Thyroid gland (tissue), 4 donors: ENCODE measurements around the gene EFNA4. TPM values are rescaled to one million over a fixed set of nuclear protein-coding genes. Genes with fewer than 3 reads are reported as not detected.

ENCODE experiments used
- DNase-seq, 2 donors: peaks; one replicate each; pipeline ENCODE4 v3.0.0-alpha.2; 2019
- H3K27ac ChIP-seq, 3 donors: fragments of 200-600 bp; sonication (generic); 1 replicate in 2 of 3; 2 replicates in 1 of 3; pipeline ENCODE4 v1.5.1; 2016 to 2019; ENCODE audit warnings: mild to moderate bottlenecking in 1 of 3, moderate library complexity in 1 of 3
- H3K27me3 ChIP-seq: fragments of 200-600 bp; sonication (generic); one replicate; pipeline ENCODE4 v1.5.1; 2019
- H3K36me3 ChIP-seq, 2 donors: fragments of 200-600 bp; sonication (generic); one replicate each; pipeline ENCODE4 v1.5.1; 2016 to 2019
- H3K4me1 ChIP-seq, 2 donors: fragments of 200-600 bp; sonication (generic); one replicate each; pipeline ENCODE4 v1.5.1; 2017 to 2019
- H3K4me3 ChIP-seq, 3 donors: fragments of 200-600 bp; sonication (generic); replicated peaks in 1 of 3; 1 replicate in 2 of 3; 2 replicates in 1 of 3; pipeline ENCODE4 v1.5.1; 2016; ENCODE audit warnings: mild to moderate bottlenecking in 1 of 3
- H3K9me3 ChIP-seq: fragments of 200-600 bp; sonication (generic); one replicate; pipeline ENCODE4 v1.5.1; 2017
- CTCF ChIP-seq, 6 experiments: fragments of 200-600 bp in 3 of 6; fragments of 450-650 bp in 3 of 6; sonication (generic) in 3 of 6; IDR thresholded peaks; one replicate each; pipeline ENCODE4 v1.5.1; 2016 to 2019; ENCODE audit warnings: antibody characterized with exemption in 6 of 6, mild to moderate bottlenecking in 2 of 6, inconsistent platforms in 1 of 6, moderate library complexity in 1 of 6
- POLR2A ChIP-seq, 2 donors: fragments of 450-650 bp; IDR thresholded peaks; one replicate each; pipeline ENCODE4 v1.6.1; 2017; ENCODE audit warnings: antibody characterized with exemption in 2 of 2, mild to moderate bottlenecking in 2 of 2, moderate library complexity in 1 of 2
- whole genome bisulfite sequencing, 2 donors: methylation state at CpG; one replicate each; pipeline ENCODE4 v1.1.5; 2017; 5-methylcytosine and 5-hydroxymethylcytosine counted together
- intact Hi-C: fragments of 100-400 bp; cut with DNase I; formaldehyde crosslinking; loops from one replicate; pipeline ENCODE4 v1.15.1; 2023
- total RNA-seq, 4 donors: library from RNA; depleted of rRNA; stranded (reverse); fragments of >200 nt; gene quantifications; one replicate each; pipeline ENCODE4 v1.2.3, GENCODE V29; 2016

EFNA4 gene
- total RNA-seq, 4 donors from 2014 or later: 7.5 to 13.1 (median 9.9) TPM

GRCh38 chr1:155080312-155081228 is 17.0 kb downstream of the EFNA4 start:
- no peak for DNase-seq
- Histone ChIP-seq H3K27me3 (peaks cover 42% of the 10 kb centered on the region), H3K4me3 (peak overlapping the region in 1 of 3 donors; percentile 18), H3K27ac (no peak overlapping the region), H3K36me3 (no peaks in the 10 kb centered on the region), H3K9me3 (no peaks in the 10 kb centered on the region), H3K4me1 (peaks cover 42 to 55% of the 10 kb centered on the region in 2 donors)
- intact Hi-C loops: loop anchor here (5.0 kb wide), 1 partner anchor 33 kb away; no protein-coding TSS in a partner anchor
- 0 to 2% methylated on average over 15 to 25 of the region's 71 CpGs for WGBS, 2 donors
- TF ChIP-seq POLR2A (IDR thresholded peaks at IDR 0.05): no peak
- TF ChIP-seq CTCF (IDR thresholded peaks at IDR 0.05): no peak

GRCh38 chr1:155081472-155082300 is 18.1 kb downstream of the EFNA4 start:
- Histone ChIP-seq H3K4me3 (peak overlapping the region in 1 of 3 donors; percentile 7), H3K4me1 (peaks cover 50 to 66% of the 10 kb centered on the region in 2 donors), H3K36me3 (no peaks in the 10 kb centered on the region), H3K9me3 (no peaks in the 10 kb centered on the region), H3K27me3 (peaks cover 42% of the 10 kb centered on the region), H3K27ac (no peak overlapping the region)
- intact Hi-C loops: loop anchor here (5.0 kb wide), 1 partner anchor 34 kb away; no protein-coding TSS in a partner anchor
- WGBS, 2 donors: 5 to 10% methylated on average over 23 to 33 of the region's 68 CpGs
- no peak for DNase-seq
- TF ChIP-seq CTCF (IDR thresholded peaks at IDR 0.05) (no peak), POLR2A (IDR thresholded peaks at IDR 0.05) (no peak)

GRCh38 chr1:155082301-155083051 is 18.9 kb downstream of the EFNA4 start:
- H3K9me3 ChIP-seq: no peaks in the 10 kb centered on the region
- TF ChIP-seq CTCF (IDR thresholded peaks at IDR 0.05) (no peak), POLR2A (IDR thresholded peaks at IDR 0.05) (no peak)
- H3K4me3 ChIP-seq: peak overlapping the region in 1 of 3 donors; percentile 7
- no peak overlapping the region for H3K27ac ChIP-seq
- 2 to 3% methylated on average over 34 to 36 of the region's 36 CpGs for WGBS, 2 donors
- H3K27me3 ChIP-seq: peaks cover 42% of the 10 kb centered on the region
- intact Hi-C loops: loop anchor here (5.0 kb wide), 1 partner anchor 35 kb away; no protein-coding TSS in a partner anchor
- H3K4me1 ChIP-seq: peaks cover 50 to 74% of the 10 kb centered on the region in 2 donors
- DNase-seq: no peak
- H3K36me3 ChIP-seq: no peaks in the 10 kb centered on the region

- Histone ChIP-seq H3K4me1 (peaks cover 50 to 75% of the 10 kb centered on the region in 2 donors), H3K27me3 (peaks cover 42% of the 10 kb centered on the region), H3K36me3 (no peaks in the 10 kb centered on the region), H3K4me3 (no peak overlapping the region), H3K27ac (no peak overlapping the region), H3K9me3 (no peaks in the 10 kb centered on the region)
- intact Hi-C loops: loop anchor here (5.0 kb wide), 1 partner anchor 36 kb away; no protein-coding TSS in a partner anchor
- TF ChIP-seq POLR2A (IDR thresholded peaks at IDR 0.05): no peak
- no peak for TF ChIP-seq CTCF (IDR thresholded peaks at IDR 0.05)
- WGBS, 2 donors: 66% methylated on average over 3 to 6 of the region's 6 CpGs
- no peak for DNase-seq
Observed at GRCh38 chr1:155083052-155083541, 19.6 kb downstream of the EFNA4 start.
